Activated naive CD8-positive, alpha-beta T cell treated with anti-CD3 and anti-CD28 coated beads, Interleukin-2, amount 10 ng/mL, durations not matched to agents 7 days and 5 days (primary cell): Measurements from ENCODE around the gene MYRIP. TPM values are rescaled to one million over a fixed set of nuclear protein-coding genes. Genes with fewer than 3 reads are reported as not detected.
A peak's percentile ranks its signal among the peaks of the same experiment; 100 is the strongest.

Experiments used
- ATAC-seq: fragments of 150-1000 bp; cut with Tn5 transposase; one replicate; pipeline ENCODE4 v1.10.0; 2021; ENCODE audit warnings: low read depth, moderate library complexity
- POLR2A ChIA-PET: fragments of 350-600 bp; sonication (Branson Sonifier 250); formaldehyde crosslinking; loops from one replicate; lab custom pipeline; 2021; ENCODE audit warnings: antibody characterized with exemption; lab: Charles Lee
- DNase-seq: peaks from one replicate; pipeline ENCODE4 v3.0.0; 2021
- H3K27ac Mint-ChIP-seq: one replicate; pipeline ENCODE4 v1.8.0; 2022; ENCODE audit warnings: mild to moderate bottlenecking, mixed read lengths
- H3K27me3 Mint-ChIP-seq: one replicate; pipeline ENCODE4 v1.8.0; 2022; ENCODE audit warnings: mild to moderate bottlenecking, moderate library complexity, mixed read lengths
- H3K36me3 Mint-ChIP-seq: one replicate; pipeline ENCODE4 v1.8.0; 2021; ENCODE audit warnings: mild to moderate bottlenecking, mixed read lengths
- H3K4me1 Mint-ChIP-seq: one replicate; pipeline ENCODE4 v1.8.0; 2021; ENCODE audit warnings: mixed read lengths
- H3K4me3 Mint-ChIP-seq: one replicate; pipeline ENCODE4 v1.8.0; 2022; ENCODE audit warnings: mild to moderate bottlenecking, moderate library complexity, mixed read lengths
- H3K9me3 Mint-ChIP-seq: one replicate; pipeline ENCODE4 v1.8.0; 2021; ENCODE audit warnings: mixed read lengths
- total RNA-seq, 2 experiments: library from RNA; stranded (reverse); gene quantifications; one replicate each; pipeline ENCODE4 v1.2.3, GENCODE V29; 2021

The MYRIP gene
- total RNA-seq, 2 experiments from 2014 or later = not detected

GRCh38 chr3:40179016-40179415 lies 369.6 kb downstream of the MYRIP start:
- Mint-ChIP-seq H3K27me3 (no peaks in the 10 kb centered on the region), H3K36me3 (no peaks in the 10 kb centered on the region), H3K27ac (no peak overlapping the region), H3K9me3 (no peaks in the 10 kb centered on the region), H3K4me1 (peaks cover 3% of the 10 kb centered on the region), H3K4me3 (no peak overlapping the region)
- DNase-seq (peak; percentile 59), ATAC-seq (no peak)
- POLR2A ChIA-PET = no interaction called here

- no peak for ATAC-seq
- Mint-ChIP-seq H3K4me3 (no peak overlapping the region), H3K27ac (no peak overlapping the region), H3K4me1 (peaks cover 2% of the 10 kb centered on the region), H3K9me3 (no peaks in the 10 kb centered on the region), H3K36me3 (no peaks in the 10 kb centered on the region), H3K27me3 (peaks cover 2% of the 10 kb centered on the region)
- POLR2A ChIA-PET = interaction anchor here (0.6 kb wide), 1 partner anchor 134 kb away, joined by 5 read pairs; no protein-coding TSS in a partner anchor
- no peak for DNase-seq
These were observed 371.8 kb downstream of the MYRIP start for GRCh38 chr3:40181182-40181581.

- Mint-ChIP-seq H3K36me3 (no peaks in the 10 kb centered on the region), H3K27ac (no peak overlapping the region), H3K27me3 (peaks cover 2% of the 10 kb centered on the region), H3K9me3 (no peaks in the 10 kb centered on the region), H3K4me3 (peak overlapping the region; percentile 33), H3K4me1 (peaks cover 2% of the 10 kb centered on the region)
- no peak for DNase-seq
- ATAC-seq = no peak
- POLR2A ChIA-PET = no interaction called here
These were observed 375.8 kb downstream of the MYRIP start for GRCh38 chr3:40185029-40185695.

- no peaks in the 10 kb centered on the region for H3K9me3 Mint-ChIP-seq
- no peak overlapping the region for H3K27ac Mint-ChIP-seq
- ATAC-seq (no peak), DNase-seq (no peak)
- peaks cover 2% of the 10 kb centered on the region for H3K4me1 Mint-ChIP-seq
- H3K36me3 Mint-ChIP-seq = no peaks in the 10 kb centered on the region
- H3K27me3 Mint-ChIP-seq = peaks cover 2% of the 10 kb centered on the region
- POLR2A ChIA-PET = no interaction called here
- H3K4me3 Mint-ChIP-seq = no peak overlapping the region
These were observed 377.1 kb downstream of the MYRIP start for GRCh38 chr3:40186508-40186907.

GRCh38 chr3:40187945-40188344 lies 378.5 kb downstream of the MYRIP start:
- Mint-ChIP-seq H3K27ac (no peak overlapping the region), H3K9me3 (no peaks in the 10 kb centered on the region), H3K4me1 (peaks cover 2% of the 10 kb centered on the region), H3K36me3 (no peaks in the 10 kb centered on the region), H3K27me3 (peaks cover 2% of the 10 kb centered on the region), H3K4me3 (no peak overlapping the region)
- ATAC-seq = no peak
- DNase-seq = no peak
- POLR2A ChIA-PET = interaction anchor here (0.7 kb wide), 1 partner anchor 8 kb away, joined by 3 read pairs; no protein-coding TSS in a partner anchor

- no peak for ATAC-seq
- no peak overlapping the region for H3K27ac Mint-ChIP-seq
- H3K9me3 Mint-ChIP-seq = no peaks in the 10 kb centered on the region
These were observed 379.7 kb downstream of the MYRIP start for GRCh38 chr3:40189118-40189517.

GRCh38 chr3:40190056-40190455 lies 380.6 kb downstream of the MYRIP start:
- DNase-seq (no peak), ATAC-seq (no peak)
- H3K9me3 Mint-ChIP-seq = no peaks in the 10 kb centered on the region
- peaks cover 2% of the 10 kb centered on the region for H3K4me1 Mint-ChIP-seq
- no peak overlapping the region for H3K4me3 Mint-ChIP-seq
- peaks cover 2% of the 10 kb centered on the region for H3K27me3 Mint-ChIP-seq
- POLR2A ChIA-PET = no interaction called here
- no peak overlapping the region for H3K27ac Mint-ChIP-seq
- H3K36me3 Mint-ChIP-seq = no peaks in the 10 kb centered on the region

More at GRCh38 chr3:40189118-40189517, 379.7 kb downstream of the MYRIP start:
- H3K4me3 Mint-ChIP-seq = no peak overlapping the region
- H3K27me3 Mint-ChIP-seq = peaks cover 2% of the 10 kb centered on the region
- peaks cover 2% of the 10 kb centered on the region for H3K4me1 Mint-ChIP-seq
- no peaks in the 10 kb centered on the region for H3K36me3 Mint-ChIP-seq
- POLR2A ChIA-PET = no interaction called here
- DNase-seq = no peak

- ATAC-seq (no peak), DNase-seq (no peak)
- Mint-ChIP-seq H3K36me3 (no peaks in the 10 kb centered on the region), H3K4me3 (no peak overlapping the region), H3K4me1 (no peaks in the 10 kb centered on the region), H3K27me3 (peaks cover 4% of the 10 kb centered on the region), H3K9me3 (no peaks in the 10 kb centered on the region), H3K27ac (no peak overlapping the region)
- POLR2A ChIA-PET = interaction anchor here (0.9 to 1.5 kb wide), 2 partner anchors 124 to 126 kb away, joined by 4 to 5 read pairs; no protein-coding TSS in a partner anchor
These were observed 381.8 kb downstream of the MYRIP start for GRCh38 chr3:40191251-40191650.

GRCh38 chr3:40191850-40192448 lies 382.5 kb downstream of the MYRIP start:
- POLR2A ChIA-PET = interaction anchor here (0.9 to 1.5 kb wide), 2 partner anchors 123 to 125 kb away, joined by 4 to 5 read pairs; no protein-coding TSS in a partner anchor
- Mint-ChIP-seq H3K27ac (no peak overlapping the region), H3K27me3 (peaks cover 4% of the 10 kb centered on the region), H3K4me1 (no peaks in the 10 kb centered on the region), H3K4me3 (no peak overlapping the region), H3K9me3 (no peaks in the 10 kb centered on the region), H3K36me3 (no peaks in the 10 kb centered on the region)
- ATAC-seq (no peak), DNase-seq (peak; percentile 48)

- Mint-ChIP-seq H3K4me3 (no peak overlapping the region), H3K36me3 (no peaks in the 10 kb centered on the region), H3K27me3 (peaks cover 4% of the 10 kb centered on the region), H3K4me1 (no peaks in the 10 kb centered on the region), H3K9me3 (no peaks in the 10 kb centered on the region), H3K27ac (no peak overlapping the region)
- no peak for ATAC-seq
- no peak for DNase-seq
- POLR2A ChIA-PET = no interaction called here
These were observed 383.2 kb downstream of the MYRIP start for GRCh38 chr3:40192628-40193027.

GRCh38 chr3:40196966-40197365 lies 387.6 kb downstream of the MYRIP start:
- Mint-ChIP-seq H3K27me3 (peaks cover 8% of the 10 kb centered on the region), H3K9me3 (no peaks in the 10 kb centered on the region), H3K4me1 (peaks cover 3% of the 10 kb centered on the region), H3K36me3 (no peaks in the 10 kb centered on the region), H3K27ac (no peak overlapping the region), H3K4me3 (no peak overlapping the region)
- no peak for DNase-seq
- POLR2A ChIA-PET = no interaction called here
- ATAC-seq = no peak

- peaks cover 3% of the 10 kb centered on the region for H3K4me1 Mint-ChIP-seq
- no peaks in the 10 kb centered on the region for H3K9me3 Mint-ChIP-seq
- H3K36me3 Mint-ChIP-seq = no peaks in the 10 kb centered on the region
- no peak for DNase-seq
- H3K4me3 Mint-ChIP-seq = no peak overlapping the region
- no peak overlapping the region for H3K27ac Mint-ChIP-seq
- no peak for ATAC-seq
- peaks cover 6% of the 10 kb centered on the region for H3K27me3 Mint-ChIP-seq
- POLR2A ChIA-PET = no interaction called here
These were observed 391.4 kb downstream of the MYRIP start for GRCh38 chr3:40200692-40201316.

GRCh38 chr3:40201770-40202169 lies 392.4 kb downstream of the MYRIP start:
- Mint-ChIP-seq H3K27me3 (peaks cover 4% of the 10 kb centered on the region), H3K4me1 (peaks cover 3% of the 10 kb centered on the region), H3K9me3 (no peaks in the 10 kb centered on the region), H3K27ac (no peak overlapping the region), H3K36me3 (no peaks in the 10 kb centered on the region), H3K4me3 (no peak overlapping the region)
- POLR2A ChIA-PET = interaction anchor here (1.1 kb wide), 1 partner anchor 115 kb away, joined by 3 read pairs; no protein-coding TSS in a partner anchor
- ATAC-seq = no peak
- no peak for DNase-seq
